GM19023 (cell line): ENCODE results near the gene PALM.
A peak's percentile ranks its signal among the peaks of the same experiment; 100 is the strongest.

Source experiments
- ATAC-seq: cut with Tn5 transposase; IDR thresholded peaks from one replicate; pipeline ENCODE4 v1.9.1; 2021; ENCODE audit warnings: mild to moderate bottlenecking, moderate library complexity; ENCODE audit not compliant: unreplicated experiment

Gene PALM

GRCh38 chr19:778910-779653, 70.3 kb downstream of the PALM start:
- ATAC-seq = no peak

GRCh38 chr19:780935-781334, 72.2 kb downstream of the PALM start:
- ATAC-seq = no peak

- no peak for ATAC-seq
Observed at GRCh38 chr19:781800-782184, 73.1 kb downstream of the PALM start.

- ATAC-seq = no peak
Observed at GRCh38 chr19:782185-782877, 73.6 kb downstream of the PALM start.

- no peak for ATAC-seq
Observed at GRCh38 chr19:782878-783668, 74.3 kb downstream of the PALM start.

GRCh38 chr19:784541-784940, 75.8 kb downstream of the PALM start:
- no peak for ATAC-seq

GRCh38 chr19:787536-787935, 78.8 kb downstream of the PALM start:
- ATAC-seq = no peak

- no peak for ATAC-seq
Observed at GRCh38 chr19:788686-788982, 79.9 kb downstream of the PALM start.

GRCh38 chr19:788983-789700, 80.4 kb downstream of the PALM start:
- ATAC-seq = no peak

GRCh38 chr19:789701-790060, 80.9 kb downstream of the PALM start:
- no peak for ATAC-seq

- ATAC-seq = no peak
Observed at GRCh38 chr19:791007-791566, 82.4 kb downstream of the PALM start.

- no peak for ATAC-seq
Observed at GRCh38 chr19:791567-792305, 83.0 kb downstream of the PALM start.

GRCh38 chr19:792306-792885, 83.7 kb downstream of the PALM start:
- no peak for ATAC-seq

- ATAC-seq = no peak
Observed at GRCh38 chr19:793806-794205, 85.1 kb downstream of the PALM start.

GRCh38 chr19:795073-795611, 86.4 kb downstream of the PALM start:
- ATAC-seq = no peak

GRCh38 chr19:795691-796581, 87.2 kb downstream of the PALM start:
- ATAC-seq = no peak

GRCh38 chr19:796692-797527, 88.2 kb downstream of the PALM start, which contains the start of gene PTBP1:
Gene PTBP1 (plus strand): TSS chr19:797452. CDS start chr19:797498, 46 bp downstream.
- peak; percentile 80 for ATAC-seq
